ENCODE results near the gene DNAH12.
"Not testable (repeated sequence)": the region's sequence is repeated elsewhere in the genome, so short reads cannot be mapped to it uniquely, and the experiment has no call there.

- not testable (repeated sequence) for TF ChIP-seq CTCF (IDR thresholded peaks at IDR 0.05; ENCODE audit: insufficient read depth, low read depth, low read length); EZH2 (IDR thresholded peaks at IDR 0.05; ENCODE audit: insufficient read depth, low read length)
Measured at GRCh38 chr3:57326498-57326897, 217.6 kb downstream of the DNAH12 start.

Data from astrocyte (in vitro differentiated cells and primary cell).